Measurements from ENCODE around the gene TAF13. TPM values are rescaled to one million over a fixed set of nuclear protein-coding genes. Genes with fewer than 3 reads are reported as not detected.
"Not testable (repeated sequence)": the region's sequence is repeated elsewhere in the genome, so short reads cannot be mapped to it uniquely, and the experiment has no call there.

The TAF13 gene
- total and polyA plus RNA-seq, 2 donors, result 31.3 to 55.9 TPM

- 53% methylated on average over 1 of the region's 1 CpG for WGBS
- no peak overlapping the region for H3K4me3 ChIP-seq (ENCODE audit: low read depth, low read length)
- H3K36me3 ChIP-seq (ENCODE audit: insufficient read depth), result no peaks in the 10 kb centered on the region
- no peak overlapping the region for H3K27ac ChIP-seq (ENCODE audit: low read depth)
- H3K4me1 ChIP-seq (ENCODE audit: insufficient read depth), result no peaks in the 10 kb centered on the region
- DNase-seq (ENCODE audit: extremely low spot score), result no peak
These were observed 8.1 kb upstream of the TAF13 start for GRCh38 chr1:109083923-109084322.

- H3K4me1 ChIP-seq (ENCODE audit: insufficient read depth), result no peaks in the 10 kb centered on the region
- H3K27ac ChIP-seq (ENCODE audit: low read depth), result no peak overlapping the region
- H3K4me3 ChIP-seq (ENCODE audit: low read depth, low read length), result no peak overlapping the region
- no peaks in the 10 kb centered on the region for H3K36me3 ChIP-seq (ENCODE audit: insufficient read depth)
- WGBS, result 79% methylated on average over 3 of the region's 3 CpGs
- DNase-seq (ENCODE audit: extremely low spot score), result no peak
These were observed 7.7 kb upstream of the TAF13 start for GRCh38 chr1:109083501-109083900.

GRCh38 chr1:109080441-109081082 is 4.8 kb upstream of the TAF13 start:
- peaks cover 2% of the 10 kb centered on the region for H3K4me1 ChIP-seq (ENCODE audit: insufficient read depth)
- no peak overlapping the region for H3K27ac ChIP-seq (ENCODE audit: low read depth)
- no peak for DNase-seq (ENCODE audit: extremely low spot score)
- H3K36me3 ChIP-seq (ENCODE audit: insufficient read depth), result no peaks in the 10 kb centered on the region
- H3K4me3 ChIP-seq (ENCODE audit: low read depth, low read length), result no peak overlapping the region
- 76% methylated on average over 5 of the region's 5 CpGs for WGBS

- no peak for DNase-seq (ENCODE audit: extremely low spot score)
- Histone ChIP-seq H3K27ac (ENCODE audit: low read depth) (no peak overlapping the region), H3K4me1 (ENCODE audit: insufficient read depth) (peaks cover 2% of the 10 kb centered on the region), H3K4me3 (ENCODE audit: low read depth, low read length) (no peak overlapping the region), H3K36me3 (ENCODE audit: insufficient read depth) (no peaks in the 10 kb centered on the region)
- over 99% methylated on average over 2 of the region's 2 CpGs for WGBS
These were observed 3.4 kb upstream of the TAF13 start for GRCh38 chr1:109079240-109079622.

GRCh38 chr1:109078317-109078716 is 2.5 kb upstream of the TAF13 start:
- WGBS, result 94% methylated on average over 1 of the region's 1 CpG
- Histone ChIP-seq H3K36me3 (ENCODE audit: insufficient read depth) (no peaks in the 10 kb centered on the region), H3K4me3 (ENCODE audit: low read depth, low read length) (no peak overlapping the region), H3K4me1 (ENCODE audit: insufficient read depth) (peaks cover 2% of the 10 kb centered on the region), H3K27ac (ENCODE audit: low read depth) (no peak overlapping the region)
- no peak for DNase-seq (ENCODE audit: extremely low spot score)

GRCh38 chr1:109069294-109069693 is 6.5 kb downstream of the TAF13 start:
- Histone ChIP-seq H3K4me3 (ENCODE audit: low read depth, low read length) (no peak overlapping the region), H3K4me1 (ENCODE audit: insufficient read depth) (peaks cover 1% of the 10 kb centered on the region), H3K36me3 (ENCODE audit: insufficient read depth) (no peaks in the 10 kb centered on the region), H3K27ac (ENCODE audit: low read depth) (no peak overlapping the region)
- DNase-seq (ENCODE audit: extremely low spot score), result no peak
- 87% methylated on average over 1 of the region's 1 CpG for WGBS

GRCh38 chr1:109067883-109068282 is 7.9 kb downstream of the TAF13 start:
- 82% methylated on average over 8 of the region's 8 CpGs for WGBS
- DNase-seq (ENCODE audit: extremely low spot score), result no peak
- Histone ChIP-seq H3K4me3 (ENCODE audit: low read depth, low read length) (no peak overlapping the region), H3K27ac (ENCODE audit: low read depth) (no peak overlapping the region), H3K36me3 (ENCODE audit: insufficient read depth) (no peaks in the 10 kb centered on the region), H3K4me1 (ENCODE audit: insufficient read depth) (peaks cover under 1% of the 10 kb centered on the region)

GRCh38 chr1:109065137-109065536 is 10.7 kb downstream of the TAF13 start:
- no peaks in the 10 kb centered on the region for H3K36me3 ChIP-seq (ENCODE audit: insufficient read depth)
- WGBS, result 97% methylated on average over 3 of the region's 3 CpGs
- H3K27ac ChIP-seq (ENCODE audit: low read depth), result no peak overlapping the region

GRCh38 chr1:109061183-109061582 is 14.6 kb downstream of the TAF13 start:
- Histone ChIP-seq H3K4me3 (ENCODE audit: low read depth, low read length) (no peak overlapping the region), H3K4me1 (ENCODE audit: insufficient read depth) (no peaks in the 10 kb centered on the region), H3K36me3 (ENCODE audit: insufficient read depth) (no peaks in the 10 kb centered on the region), H3K27ac (ENCODE audit: low read depth) (no peak overlapping the region)
- no peak for DNase-seq (ENCODE audit: extremely low spot score)
- 56% methylated on average over 4 of the region's 4 CpGs for WGBS

More at GRCh38 chr1:109065137-109065536, 10.7 kb downstream of the TAF13 start:
- no peaks in the 10 kb centered on the region for H3K4me1 ChIP-seq (ENCODE audit: insufficient read depth)
- H3K4me3 ChIP-seq (ENCODE audit: low read depth, low read length), result no peak overlapping the region
- DNase-seq (ENCODE audit: extremely low spot score), result no peak

- H3K4me1 ChIP-seq (ENCODE audit: insufficient read depth), result no peaks in the 10 kb centered on the region
- no peak overlapping the region for H3K4me3 ChIP-seq (ENCODE audit: low read depth, low read length)
- no peak overlapping the region for H3K27ac ChIP-seq (ENCODE audit: low read depth)
- no peak for DNase-seq (ENCODE audit: extremely low spot score)
- H3K36me3 ChIP-seq (ENCODE audit: insufficient read depth), result no peaks in the 10 kb centered on the region
- 72% methylated on average over 7 of the region's 7 CpGs for WGBS
These were observed 15.1 kb downstream of the TAF13 start for GRCh38 chr1:109060707-109061106.

- no peak for DNase-seq (ENCODE audit: extremely low spot score)
- H3K27ac ChIP-seq (ENCODE audit: low read depth), result no peak overlapping the region
These were observed 16.8 kb downstream of the TAF13 start for GRCh38 chr1:109059026-109059425.

GRCh38 chr1:109056064-109056463 is 19.7 kb downstream of the TAF13 start:
- Histone ChIP-seq H3K4me3 (ENCODE audit: low read depth, low read length) (no peak overlapping the region), H3K27ac (ENCODE audit: low read depth) (no peak overlapping the region), H3K4me1 (ENCODE audit: insufficient read depth) (no peaks in the 10 kb centered on the region), H3K36me3 (ENCODE audit: insufficient read depth) (no peaks in the 10 kb centered on the region)
- 88% methylated on average over 3 of the region's 3 CpGs for WGBS
- DNase-seq (ENCODE audit: extremely low spot score), result no peak

More at GRCh38 chr1:109059026-109059425, 16.8 kb downstream of the TAF13 start:
- Histone ChIP-seq H3K4me3 (ENCODE audit: low read depth, low read length) (no peak overlapping the region), H3K36me3 (ENCODE audit: insufficient read depth) (no peaks in the 10 kb centered on the region), H3K4me1 (ENCODE audit: insufficient read depth) (no peaks in the 10 kb centered on the region)

GRCh38 chr1:109052145-109052544 is 23.7 kb downstream of the TAF13 start:
- 96% methylated on average over 3 of the region's 3 CpGs for WGBS
- not testable (repeated sequence) for H3K27ac ChIP-seq (ENCODE audit: low read depth); H3K36me3 ChIP-seq (ENCODE audit: insufficient read depth); DNase-seq (ENCODE audit: extremely low spot score); H3K4me1 ChIP-seq (ENCODE audit: insufficient read depth); H3K4me3 ChIP-seq (ENCODE audit: low read depth, low read length)

GRCh38 chr1:109050228-109050995 is 25.4 kb downstream of the TAF13 start:
- no peaks in the 10 kb centered on the region for H3K36me3 ChIP-seq (ENCODE audit: insufficient read depth)
- 78% methylated on average over 7 of the region's 7 CpGs for WGBS
- H3K4me3 ChIP-seq (ENCODE audit: low read depth, low read length), result no peak overlapping the region
- no peaks in the 10 kb centered on the region for H3K4me1 ChIP-seq (ENCODE audit: insufficient read depth)
- no peak overlapping the region for H3K27ac ChIP-seq (ENCODE audit: low read depth)
- DNase-seq (ENCODE audit: extremely low spot score), result no peak

Measured in urinary bladder (tissue), 4 donors.